T1000 (cell line): Measurements from ENCODE around the gene MAP1LC3C.

Source experiments
- DNase-seq: peaks from one replicate; lab custom pipeline; 2025; ENCODE audit warnings: mixed read lengths; lab: John Stamatoyannopoulos, UW

MAP1LC3C gene

GRCh38 chr1:241999026-241999425, at the start of gene MAP1LC3C:
MAP1LC3C (minus strand) TSS chr1:241999098; CDS start chr1:241999008, 90 bp downstream.
- no peak for DNase-seq

- no peak for DNase-seq
These were observed 44.3 kb upstream of the MAP1LC3C start for GRCh38 chr1:242043165-242043564.

- DNase-seq: no peak
These were observed 35.5 kb upstream of the MAP1LC3C start for GRCh38 chr1:242034392-242034791.

- no peak for DNase-seq
These were observed 34.5 kb upstream of the MAP1LC3C start for GRCh38 chr1:242033447-242033846.

- no peak for DNase-seq
These were observed 31.2 kb upstream of the MAP1LC3C start for GRCh38 chr1:242030071-242030470.

GRCh38 chr1:242025681-242026080, 26.8 kb upstream of the MAP1LC3C start:
- DNase-seq: no peak

GRCh38 chr1:242023805-242024204, 24.9 kb upstream of the MAP1LC3C start:
- DNase-seq: no peak

GRCh38 chr1:242019018-242019417, 20.1 kb upstream of the MAP1LC3C start:
- no peak for DNase-seq

- DNase-seq: peak; percentile 5
These were observed 18.8 kb upstream of the MAP1LC3C start for GRCh38 chr1:242017580-242018233.

- DNase-seq: no peak
These were observed 17.6 kb upstream of the MAP1LC3C start for GRCh38 chr1:242016479-242016878.

GRCh38 chr1:242011894-242012660, 13.2 kb upstream of the MAP1LC3C start:
- DNase-seq: no peak

GRCh38 chr1:242008826-242009495, 10.1 kb upstream of the MAP1LC3C start:
- no peak for DNase-seq

GRCh38 chr1:242006976-242007375, 8.1 kb upstream of the MAP1LC3C start:
- no peak for DNase-seq

GRCh38 chr1:242005866-242006535, 7.1 kb upstream of the MAP1LC3C start:
- DNase-seq: no peak

- no peak for DNase-seq
These were observed 6.0 kb upstream of the MAP1LC3C start for GRCh38 chr1:242004751-242005495.

- no peak for DNase-seq
These were observed 3.6 kb upstream of the MAP1LC3C start for GRCh38 chr1:242002510-242002909.

GRCh38 chr1:242002072-242002471, 3.2 kb upstream of the MAP1LC3C start:
- DNase-seq: no peak

GRCh38 chr1:242000434-242000833, 1.5 kb upstream of the MAP1LC3C start:
- DNase-seq: no peak

GRCh38 chr1:241998412-241998921, 431 bp downstream of the MAP1LC3C start:
- no peak for DNase-seq

- DNase-seq: no peak
These were observed 1.4 kb downstream of the MAP1LC3C start for GRCh38 chr1:241997401-241997998.

- no peak for DNase-seq
These were observed 4.7 kb downstream of the MAP1LC3C start for GRCh38 chr1:241994171-241994570.
